GM21390 (cell line): ENCODE results near the gene TENM4.

Source experiments
- ATAC-seq: cut with Tn5 transposase; IDR thresholded peaks from one replicate; pipeline ENCODE4 v1.9.1; 2021; ENCODE audit not compliant: unreplicated experiment

TENM4 gene

GRCh38 chr11:79309407-79309806 is 131.4 kb downstream of the TENM4 start:
- no peak for ATAC-seq

DNA sequence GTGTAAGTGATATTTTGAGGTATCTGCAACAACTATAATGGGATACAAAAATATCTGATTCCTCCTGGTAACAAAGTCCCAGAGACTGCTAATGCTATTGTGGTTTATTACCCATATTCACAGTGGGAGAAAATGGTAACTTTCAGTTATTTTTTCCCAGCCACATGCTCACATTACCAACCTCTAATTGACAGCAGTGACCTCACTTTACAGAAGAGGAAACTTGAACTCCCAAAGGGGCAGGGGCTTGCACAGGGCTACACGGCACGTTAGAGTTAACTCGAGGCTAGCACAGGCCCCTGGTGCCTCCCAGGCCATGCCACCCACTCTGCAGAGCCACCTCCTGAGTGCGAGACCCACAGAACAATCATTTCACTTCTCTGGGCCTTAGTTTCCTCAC is 132.4 kb downstream of the TENM4 start:
- no peak for ATAC-seq

DNA sequence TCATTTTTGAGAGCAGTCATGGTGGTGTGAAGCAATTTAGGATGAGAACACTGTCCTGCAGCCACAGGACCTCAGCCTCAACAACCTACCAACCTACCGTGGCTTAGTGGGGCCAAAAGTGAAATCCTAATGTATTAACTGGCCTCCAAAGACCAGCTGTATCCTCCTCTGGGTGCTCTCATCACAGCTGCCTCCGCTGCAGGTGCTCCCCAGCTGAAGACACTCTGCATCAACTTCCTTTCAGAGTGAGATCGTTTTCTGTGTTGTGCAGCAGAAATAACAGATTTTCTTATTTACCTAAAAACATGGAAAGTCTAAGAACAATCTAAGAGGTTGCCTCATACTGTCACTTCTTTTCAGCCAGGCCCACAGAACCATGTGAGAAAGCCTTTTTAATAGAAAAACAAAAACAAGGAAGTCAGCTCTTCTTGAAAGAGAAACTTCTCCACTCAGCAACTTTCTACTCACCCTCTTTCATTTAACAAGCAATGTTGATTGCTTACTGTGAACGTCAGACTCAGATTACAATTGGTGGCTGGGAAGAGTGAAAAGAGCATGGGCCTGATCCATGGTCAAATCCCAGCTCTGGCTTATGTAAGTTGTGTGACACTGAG is 136.1 kb downstream of the TENM4 start:
- peak; percentile 69 for ATAC-seq

GRCh38 chr11:79296141-79296540 is 144.7 kb downstream of the TENM4 start:
- ATAC-seq: no peak

DNA sequence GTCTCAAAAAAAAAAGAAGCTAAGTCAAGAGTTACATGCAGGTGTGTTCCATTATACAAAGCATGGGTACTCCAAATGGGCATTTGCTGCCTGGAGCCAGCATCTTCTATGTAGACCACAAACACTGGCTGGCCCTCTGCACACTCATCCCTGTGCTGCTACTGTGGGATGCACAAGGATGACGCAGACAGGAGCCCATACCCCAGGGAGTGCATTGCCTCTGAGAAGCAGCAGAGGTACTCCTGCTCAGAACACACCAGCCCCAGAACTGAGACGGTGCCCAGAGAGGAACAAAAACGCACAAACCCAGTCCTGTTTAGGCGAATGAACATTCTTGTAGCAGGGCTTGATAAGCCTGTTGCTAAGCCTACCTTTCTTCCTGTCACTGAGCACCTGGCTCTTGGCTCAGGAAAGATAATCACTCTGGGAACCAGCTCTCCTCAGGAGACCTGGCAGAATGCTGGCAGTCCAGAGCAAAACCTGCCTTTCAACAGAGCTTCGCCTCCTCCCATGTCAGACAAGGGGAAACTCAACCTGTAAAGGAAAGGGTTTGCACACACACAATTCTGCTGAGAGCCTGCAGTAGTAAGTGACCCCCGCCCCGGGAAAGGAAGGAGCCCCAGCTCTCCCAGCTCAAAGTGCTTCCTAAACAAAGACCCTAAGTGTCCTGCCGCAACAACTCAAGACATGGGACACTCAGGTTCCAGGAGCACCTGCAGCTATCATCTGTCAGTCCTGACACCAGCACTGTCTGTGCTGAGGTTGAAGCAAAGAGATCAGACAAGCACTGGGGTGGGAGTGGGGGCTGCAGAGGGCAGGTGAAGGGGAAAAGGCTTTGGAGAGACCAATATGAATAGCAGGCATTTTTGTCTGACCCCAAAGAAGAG is 145.7 kb downstream of the TENM4 start:
- no peak for ATAC-seq

DNA sequence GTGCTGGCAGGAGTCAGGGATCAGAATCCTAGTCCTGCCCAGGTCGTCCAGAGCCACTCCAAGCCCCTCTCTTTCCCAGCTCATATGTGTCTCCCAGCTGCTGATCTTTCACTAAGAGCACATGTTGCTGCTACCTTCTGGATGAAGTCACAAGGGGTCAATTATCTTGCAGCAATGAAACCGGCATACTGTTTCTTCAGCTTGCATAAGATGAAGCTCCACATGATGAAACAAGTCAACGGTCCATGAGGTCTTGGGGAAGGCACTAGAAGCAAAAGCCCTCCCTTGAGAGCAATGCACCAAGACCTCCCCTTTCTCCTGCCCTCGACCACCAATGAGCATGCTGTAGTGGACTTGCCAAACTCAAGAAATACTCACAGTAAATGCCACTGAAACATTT is 148.9 kb downstream of the TENM4 start:
- no peak for ATAC-seq

GRCh38 chr11:79290761-79291160 is 150.1 kb downstream of the TENM4 start:
- ATAC-seq: no peak

GRCh38 chr11:79287952-79288351 is 152.9 kb downstream of the TENM4 start:
- ATAC-seq: no peak

DNA sequence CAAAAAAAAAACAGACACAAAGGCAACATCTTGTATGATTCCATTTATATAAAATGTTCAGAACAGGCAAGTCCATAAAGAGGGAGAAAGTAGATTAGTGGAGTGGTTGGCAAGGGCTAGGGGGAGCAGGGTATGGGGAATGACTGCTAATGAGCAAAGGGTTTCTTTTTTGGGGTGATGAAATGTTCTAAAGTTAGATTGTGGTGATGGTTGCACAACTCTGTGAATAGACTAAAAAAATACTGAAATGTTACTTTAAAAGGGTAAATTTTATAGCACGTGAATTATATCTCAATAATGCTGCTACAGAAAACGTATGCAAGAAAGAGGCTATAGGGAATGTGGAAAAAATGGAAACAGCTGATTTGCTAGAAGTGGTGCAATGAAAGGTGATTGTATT is 155.1 kb downstream of the TENM4 start:
- ATAC-seq: no peak

DNA sequence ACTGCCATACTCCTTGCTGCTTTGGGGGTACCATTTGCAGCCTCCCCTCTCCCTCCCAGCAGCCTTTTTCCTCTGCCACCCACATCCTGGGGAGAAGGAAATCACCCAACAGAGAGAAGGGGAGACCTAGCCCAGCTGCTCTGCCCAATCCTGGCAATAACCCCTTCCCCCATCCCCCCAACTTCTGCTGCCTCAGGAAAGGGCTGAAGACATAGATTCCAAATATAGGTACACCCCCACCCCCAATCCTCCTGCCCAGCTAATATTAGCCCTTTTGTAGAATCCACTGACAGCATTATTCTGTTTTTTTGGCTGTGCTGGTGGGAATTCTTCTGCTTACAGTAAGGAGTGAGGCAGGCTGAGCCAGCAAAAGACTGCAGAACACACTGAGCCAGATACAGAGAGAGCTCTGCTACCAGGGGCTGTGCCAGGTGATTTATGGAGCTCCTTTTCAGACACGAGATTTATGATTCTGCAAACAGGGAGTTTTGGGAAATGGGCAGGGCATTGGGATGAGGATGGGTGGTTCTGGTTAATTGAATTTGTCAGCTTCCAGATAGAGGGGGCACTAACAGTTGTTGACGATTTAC is 164.0 kb downstream of the TENM4 start:
- ATAC-seq: no peak

GRCh38 chr11:79274636-79275331 is 166.0 kb downstream of the TENM4 start:
- ATAC-seq: no peak

DNA sequence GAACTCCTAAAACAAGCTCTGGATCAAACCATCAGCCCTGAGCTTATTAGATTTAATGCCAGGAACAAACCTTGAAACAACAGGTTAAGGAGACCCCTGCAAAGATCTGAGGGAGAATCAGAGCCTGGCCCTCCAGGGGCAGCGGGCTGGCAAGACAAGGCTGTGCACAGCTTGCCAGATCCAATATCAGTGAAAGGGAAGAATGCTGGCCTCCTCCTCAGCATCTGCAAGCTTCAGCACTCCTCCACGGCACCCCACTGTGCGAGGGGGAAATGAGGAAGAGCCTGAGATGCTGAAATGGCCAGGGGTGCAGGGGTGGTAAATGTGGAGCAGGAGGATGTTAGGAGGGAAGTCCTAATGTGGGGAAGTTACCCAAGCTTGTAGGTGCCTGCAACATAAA is 167.0 kb downstream of the TENM4 start:
- no peak for ATAC-seq

DNA sequence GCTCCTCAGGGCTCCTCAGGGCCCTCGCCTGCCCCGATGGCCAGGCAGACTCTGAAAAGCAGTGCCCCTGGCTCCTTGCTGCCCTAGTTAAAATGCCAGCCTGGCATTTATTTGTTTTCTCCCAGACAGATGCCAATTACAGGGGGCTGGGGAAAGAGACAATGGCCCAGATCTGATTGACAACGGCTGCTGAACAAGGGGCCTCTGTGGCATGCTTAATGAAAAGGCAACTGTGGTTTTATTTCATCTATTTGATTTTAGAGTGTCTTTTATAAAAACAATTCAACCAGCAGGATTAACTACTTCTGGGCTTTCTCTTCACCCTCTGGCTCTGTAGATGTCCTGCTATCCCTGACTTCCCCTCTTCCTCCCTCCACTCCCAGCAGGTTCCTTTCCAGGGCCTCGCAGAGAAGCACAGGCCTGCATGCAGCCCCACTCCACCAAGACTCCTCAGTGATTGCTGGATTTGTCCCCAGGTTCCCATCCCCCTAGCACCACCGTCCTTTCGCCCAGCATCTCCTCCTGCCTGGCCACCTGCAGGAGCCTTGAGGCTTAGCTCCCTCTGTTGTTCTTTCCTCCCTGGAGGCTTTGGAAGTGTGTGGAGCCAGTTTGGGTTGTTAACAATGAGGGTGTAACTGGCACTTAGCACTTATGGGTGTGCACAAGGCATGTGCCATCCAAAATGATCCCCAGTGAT is 171.1 kb downstream of the TENM4 start:
- no peak for ATAC-seq

DNA sequence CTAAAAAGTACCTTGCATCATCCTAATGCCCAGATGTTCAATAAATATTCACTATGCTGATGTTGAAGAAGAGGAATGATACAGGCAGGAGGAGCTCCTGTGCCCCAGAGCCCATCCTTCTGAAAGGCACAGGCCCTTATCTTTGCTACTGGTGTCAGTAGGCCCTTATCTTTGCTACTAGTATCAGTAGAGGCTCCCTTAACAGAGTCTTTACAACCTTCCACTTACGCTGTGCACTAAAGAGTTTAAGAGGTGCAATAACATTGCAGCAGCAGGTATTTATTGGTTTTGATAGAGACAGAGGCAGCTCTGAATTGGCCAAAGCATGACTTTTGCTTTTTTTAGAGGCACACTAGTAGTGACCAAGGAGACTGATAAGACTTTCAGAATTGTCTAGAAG is 174.4 kb downstream of the TENM4 start:
- ATAC-seq: no peak

GRCh38 chr11:79265756-79266322 is 175.0 kb downstream of the TENM4 start:
- no peak for ATAC-seq

- ATAC-seq: no peak
Observed at GRCh38 chr11:79264284-79264683, 176.5 kb downstream of the TENM4 start.

DNA sequence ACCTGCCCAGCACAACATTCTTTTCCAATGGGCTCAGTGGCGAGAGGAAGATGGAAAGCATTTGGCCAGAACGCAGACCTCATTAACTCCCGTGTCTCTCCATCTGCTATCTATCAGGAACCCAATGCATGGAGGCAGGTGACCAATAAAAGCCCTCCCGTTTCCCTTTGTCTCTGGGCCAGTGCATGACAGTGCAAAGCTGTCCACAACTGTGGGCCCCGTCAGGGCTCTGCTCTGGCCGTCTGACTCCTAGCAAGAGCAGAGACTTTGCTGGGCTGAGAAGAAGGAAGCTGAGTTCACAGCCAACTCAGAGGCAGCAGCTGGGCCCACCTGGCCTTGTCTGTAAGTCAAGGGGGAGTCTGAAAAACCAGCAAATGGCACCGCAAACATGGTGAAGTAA is 177.8 kb downstream of the TENM4 start:
- ATAC-seq: no peak

DNA sequence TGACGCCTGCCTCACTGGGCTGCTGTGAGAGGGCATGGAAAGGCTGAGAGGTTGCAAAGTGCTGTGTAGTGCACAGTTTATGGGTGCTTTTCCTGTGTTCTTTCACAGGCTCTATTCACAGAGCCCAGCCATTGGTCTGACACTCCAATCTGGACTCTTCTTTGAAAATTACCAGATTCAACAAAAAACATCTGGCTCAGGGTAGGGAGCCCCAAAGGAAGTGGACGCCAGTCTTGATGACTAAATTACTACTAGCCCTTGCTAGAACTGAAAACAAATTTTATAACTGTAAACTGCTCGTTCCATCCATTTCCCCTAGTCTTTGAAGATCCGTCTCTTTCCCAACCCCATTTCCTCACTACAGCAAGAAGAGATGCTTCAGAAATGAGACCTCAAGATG is 178.6 kb downstream of the TENM4 start:
- no peak for ATAC-seq

GRCh38 chr11:79261684-79262083 is 179.1 kb downstream of the TENM4 start:
- ATAC-seq: no peak

DNA sequence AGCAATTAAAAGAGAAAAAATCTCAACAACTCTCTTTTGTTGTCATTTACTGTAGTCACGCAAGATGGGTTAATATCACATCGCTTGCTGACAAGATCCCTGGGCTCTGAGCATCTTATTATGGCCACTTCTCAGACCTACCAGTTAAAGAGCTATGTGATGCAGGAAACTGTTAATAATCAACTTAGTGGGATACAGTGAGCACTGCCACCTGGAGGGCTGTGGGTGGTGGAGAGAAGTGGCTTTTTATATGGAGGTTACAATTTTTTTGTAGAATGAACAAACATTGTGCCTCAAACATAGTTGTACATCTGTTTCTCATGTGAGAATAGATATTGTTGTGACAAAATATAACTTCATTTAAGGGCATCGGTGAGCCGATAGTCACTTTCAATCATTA is 181.0 kb downstream of the TENM4 start:
- ATAC-seq: no peak

DNA sequence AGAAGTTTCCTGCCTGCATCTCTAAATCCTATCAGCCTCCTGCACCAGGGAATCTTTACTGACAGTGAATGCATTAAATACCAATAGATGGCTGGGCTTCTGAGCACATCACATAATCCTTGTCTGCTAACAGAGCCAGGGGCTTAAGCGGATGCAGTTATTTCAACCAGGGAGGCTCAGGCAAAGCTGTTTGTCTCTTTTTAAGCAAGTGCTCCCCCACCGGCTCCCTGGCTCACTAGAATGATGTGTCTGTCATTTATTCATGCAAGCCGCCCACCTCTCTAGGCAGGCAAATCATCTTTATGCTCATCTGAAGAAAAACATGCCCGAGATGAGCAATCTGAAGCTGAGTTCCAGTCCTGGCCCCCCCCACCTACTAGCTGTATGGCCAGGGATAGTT is 182.3 kb downstream of the TENM4 start:
- ATAC-seq: no peak
